ENCODE data around the gene CAMTA1.
"Not testable (repeated sequence)": the region's sequence is repeated elsewhere in the genome, so short reads cannot be mapped to it uniquely, and the experiment has no call there.

The CAMTA1 gene

GRCh38 chr1:7583291-7584096, 798.2 kb downstream of the CAMTA1 start:
- no peak for DNase-seq (ENCODE audit: low read depth in 2 of 2)

GRCh38 chr1:7584157-7584556, 798.9 kb downstream of the CAMTA1 start:
- DNase-seq (ENCODE audit: low read depth in 2 of 2): no peak

DNA sequence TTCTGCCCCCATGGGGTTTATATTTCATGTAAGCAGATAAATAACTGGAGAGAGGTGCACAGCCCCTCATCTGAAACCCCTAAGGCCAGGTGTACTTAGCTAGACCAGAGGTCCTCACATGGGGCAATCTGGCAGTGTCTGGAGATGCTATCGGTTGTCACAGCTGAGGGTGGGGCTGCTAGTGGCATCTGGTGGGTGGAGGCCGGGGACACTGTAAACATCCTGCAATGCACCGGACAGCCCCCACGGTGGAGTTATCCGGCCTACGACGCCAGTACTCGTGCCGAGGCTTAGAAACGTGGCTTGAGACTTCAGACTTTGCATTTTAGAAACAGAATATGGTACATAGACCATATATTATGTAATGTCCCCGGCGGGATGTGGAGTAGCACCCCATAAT, 799.4 kb downstream of the CAMTA1 start:
- no peak for DNase-seq (ENCODE audit: low read depth in 2 of 2)

DNA sequence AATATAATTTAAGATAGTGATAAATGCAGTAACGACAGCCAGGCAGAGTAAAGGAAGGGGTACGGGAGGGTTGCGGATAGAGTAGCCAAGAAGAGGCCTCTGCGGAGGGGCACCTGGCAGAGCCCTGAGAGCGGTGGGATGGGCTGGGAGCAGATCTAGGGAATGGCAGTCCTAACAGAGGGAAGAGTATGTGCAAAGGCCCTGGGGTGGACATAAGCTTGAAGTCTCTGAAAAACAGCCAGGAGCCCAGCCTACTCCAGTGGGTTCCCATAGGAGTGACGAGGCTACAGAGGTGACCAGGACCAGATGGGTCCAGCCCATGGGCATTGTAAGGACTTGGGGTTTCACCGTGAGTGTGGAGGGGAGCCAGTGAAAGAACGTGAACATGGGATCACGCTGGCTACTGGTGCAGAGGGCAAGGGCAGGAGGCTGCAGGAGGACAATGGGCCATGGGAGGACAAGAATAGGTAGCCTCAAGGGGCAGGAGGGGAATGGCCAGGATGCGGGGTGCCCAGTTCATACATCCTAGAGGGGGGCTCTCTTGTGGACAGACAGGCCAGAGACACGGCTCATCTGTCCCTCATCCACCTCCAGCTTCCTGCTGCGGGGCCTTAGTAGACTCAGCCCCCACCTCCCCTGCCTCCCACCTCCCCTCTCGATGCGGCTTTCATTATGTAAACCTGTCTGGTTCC, 800.1 kb downstream of the CAMTA1 start:
- no peak for DNase-seq (ENCODE audit: low read depth in 2 of 2)

DNA sequence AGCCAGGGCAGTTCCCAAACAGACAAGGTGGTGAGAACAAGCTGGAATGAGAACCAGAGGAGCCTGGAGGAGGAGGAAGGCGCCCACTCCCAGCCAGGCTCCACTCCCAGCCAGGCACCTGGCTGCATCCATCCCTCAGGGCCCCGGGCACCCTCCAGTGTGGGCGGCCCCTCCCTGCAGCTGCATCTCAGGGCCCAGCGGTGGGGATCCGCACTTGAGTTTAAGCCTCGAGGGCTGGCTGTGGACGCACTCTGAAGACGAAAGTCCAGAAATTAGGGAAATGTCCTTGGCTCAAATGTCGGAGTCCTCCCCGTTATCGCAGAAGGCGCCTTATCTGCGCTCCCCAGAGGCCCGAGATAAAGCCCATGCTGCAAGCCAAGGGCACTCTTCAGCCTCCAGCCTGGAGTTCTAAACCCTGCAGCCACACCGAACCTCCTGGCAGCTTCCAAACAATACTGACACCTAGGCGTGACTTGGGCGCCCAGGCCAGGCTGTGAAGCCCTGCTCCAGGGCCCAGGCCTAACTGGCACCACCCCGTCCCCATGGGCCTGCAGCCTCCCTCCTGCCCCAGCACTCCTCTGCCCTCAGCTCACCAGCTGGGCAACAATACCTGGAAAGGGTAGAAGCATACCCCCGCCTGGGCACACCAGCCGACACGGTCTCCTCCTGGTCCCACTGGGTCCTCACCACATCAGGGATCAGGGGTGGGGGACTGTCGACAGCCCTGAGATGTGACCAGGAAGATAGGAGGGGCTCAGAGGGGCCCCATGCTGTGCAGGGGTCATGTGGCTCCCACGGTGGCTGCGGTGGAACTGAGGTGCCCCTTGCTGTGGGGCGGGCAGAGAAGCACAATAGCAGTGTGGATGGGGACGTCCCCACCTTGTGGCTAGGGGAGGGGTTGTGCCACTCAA, 801.0 kb downstream of the CAMTA1 start:
- DNase-seq (ENCODE audit: low read depth in 2 of 2): no peak

DNA sequence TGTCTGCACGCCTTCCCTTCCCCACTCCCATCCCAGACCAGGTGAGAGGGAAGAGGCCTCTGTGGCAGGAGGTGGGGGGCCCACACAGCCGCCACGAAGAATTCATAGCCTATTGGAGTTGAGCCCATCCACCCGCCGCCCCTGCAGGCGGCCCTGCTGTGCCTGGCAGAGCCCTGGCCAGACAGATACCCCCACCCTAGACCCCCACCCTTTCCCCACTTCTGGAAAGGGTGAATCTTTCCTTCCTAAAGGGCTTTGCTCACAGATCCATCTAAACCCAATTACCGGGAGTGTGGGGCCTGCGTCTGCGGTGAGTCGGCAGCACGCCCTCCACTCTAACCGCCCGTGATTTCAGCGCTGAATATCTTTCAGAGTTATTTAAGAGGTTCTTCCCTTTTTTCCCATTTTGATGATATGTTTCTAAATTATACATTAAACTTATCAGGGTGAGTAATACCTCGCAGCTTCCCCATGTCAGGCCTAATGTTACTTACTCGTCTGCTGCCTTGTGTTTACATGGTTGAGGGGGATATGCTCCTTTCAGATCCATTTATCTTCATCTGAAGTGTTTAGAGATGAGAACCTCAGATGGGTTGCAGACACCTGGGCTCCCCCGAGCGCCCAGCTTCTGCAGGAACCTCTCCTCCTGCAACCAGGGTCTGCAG, 802.0 kb downstream of the CAMTA1 start:
- no peak for DNase-seq (ENCODE audit: low read depth in 2 of 2)

DNA sequence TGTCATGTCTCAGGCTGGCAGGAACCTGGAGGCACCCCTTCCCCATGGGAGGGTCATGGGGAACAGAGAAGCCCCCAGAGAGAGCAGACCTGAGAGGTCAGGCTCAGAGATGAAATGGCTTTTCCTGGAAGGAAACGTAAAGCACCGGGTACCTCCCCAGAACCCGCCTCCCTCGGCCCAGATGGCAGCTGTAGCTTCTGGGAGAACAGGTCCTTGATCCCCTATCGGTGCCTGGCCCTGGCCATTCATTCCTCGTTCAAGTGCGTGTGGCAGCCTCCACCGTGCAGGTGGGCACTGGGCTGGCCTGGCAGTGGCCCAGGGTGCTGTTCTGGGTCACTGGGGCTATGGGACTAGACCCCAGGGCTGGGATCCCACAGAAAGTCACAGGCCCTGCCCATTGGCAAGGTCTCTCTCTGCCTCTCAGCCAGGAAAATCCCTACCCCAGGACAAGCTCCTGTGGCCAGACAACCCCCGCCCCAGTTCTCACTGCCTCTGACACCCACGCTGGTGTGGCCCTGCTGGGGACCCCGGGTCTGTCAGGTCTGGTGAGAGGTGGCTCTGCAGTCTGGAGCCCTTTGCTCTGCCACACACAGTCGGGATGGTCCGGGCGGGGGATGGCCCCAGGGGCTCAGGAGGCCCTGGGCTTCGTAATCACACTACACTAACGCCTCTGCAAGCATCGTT, 802.7 kb downstream of the CAMTA1 start:
- DNase-seq (ENCODE audit: low read depth in 2 of 2): no peak

DNA sequence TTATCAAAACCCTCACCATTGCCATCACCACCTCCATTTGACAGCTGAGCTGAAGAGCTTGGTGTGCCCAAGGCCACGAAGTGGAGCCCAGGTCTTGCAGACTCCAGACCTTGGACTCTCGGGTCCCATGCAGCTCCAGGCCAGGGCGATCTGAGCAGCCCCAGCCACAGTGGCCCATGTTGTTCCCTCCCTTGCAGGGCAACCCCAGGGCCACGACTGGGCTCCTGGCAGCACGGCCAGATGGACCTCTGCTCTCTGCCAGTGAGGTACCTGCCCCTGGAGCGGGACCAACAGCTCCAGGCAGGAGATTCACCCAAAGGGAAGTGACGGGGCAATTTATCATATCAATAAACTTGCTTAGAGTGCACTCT, 803.2 kb downstream of the CAMTA1 start:
- no peak for DNase-seq (ENCODE audit: low read depth in 2 of 2)

DNA sequence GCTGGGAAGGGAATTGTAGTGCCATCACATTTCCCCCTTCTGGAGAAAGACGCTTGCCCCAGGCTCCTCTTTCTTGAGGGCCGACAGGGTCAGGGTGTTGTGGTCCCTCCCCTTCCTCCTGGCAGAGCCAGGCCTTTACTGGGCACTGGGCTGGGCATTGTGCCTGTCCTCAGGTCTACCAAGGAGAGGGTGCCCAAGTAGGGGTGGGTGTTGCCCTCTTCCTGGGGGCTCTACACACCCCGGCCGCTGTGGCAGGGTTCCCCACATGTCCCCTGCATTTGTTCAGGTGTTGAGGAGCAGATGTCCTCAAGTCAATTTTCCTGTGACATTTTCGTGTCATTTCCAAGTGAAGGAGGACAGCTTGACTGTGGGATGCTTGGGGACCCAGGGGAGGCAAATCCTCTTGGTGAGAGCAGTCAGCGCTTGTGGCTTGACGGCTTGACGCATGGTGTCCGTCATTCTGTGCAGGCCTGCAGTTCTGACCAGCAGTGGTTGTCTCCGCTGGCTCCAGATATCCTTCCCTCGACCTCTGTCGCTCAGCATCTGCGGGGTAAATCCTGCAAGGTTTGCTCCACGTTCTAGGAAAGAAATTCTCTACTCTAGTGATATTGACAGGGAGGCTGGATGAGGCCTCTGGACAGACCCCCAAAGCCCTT, 804.0 kb downstream of the CAMTA1 start:
- DNase-seq (ENCODE audit: low read depth in 2 of 2): no peak

GRCh38 chr1:7589774-7590425, 804.6 kb downstream of the CAMTA1 start:
- no peak for DNase-seq (ENCODE audit: low read depth in 2 of 2)

- no peak for DNase-seq (ENCODE audit: low read depth in 2 of 2)
Observed at GRCh38 chr1:7590426-7590790, 805.2 kb downstream of the CAMTA1 start.

- no peak for DNase-seq (ENCODE audit: low read depth in 2 of 2)
Observed at GRCh38 chr1:7591565-7591964, 806.3 kb downstream of the CAMTA1 start.

DNA sequence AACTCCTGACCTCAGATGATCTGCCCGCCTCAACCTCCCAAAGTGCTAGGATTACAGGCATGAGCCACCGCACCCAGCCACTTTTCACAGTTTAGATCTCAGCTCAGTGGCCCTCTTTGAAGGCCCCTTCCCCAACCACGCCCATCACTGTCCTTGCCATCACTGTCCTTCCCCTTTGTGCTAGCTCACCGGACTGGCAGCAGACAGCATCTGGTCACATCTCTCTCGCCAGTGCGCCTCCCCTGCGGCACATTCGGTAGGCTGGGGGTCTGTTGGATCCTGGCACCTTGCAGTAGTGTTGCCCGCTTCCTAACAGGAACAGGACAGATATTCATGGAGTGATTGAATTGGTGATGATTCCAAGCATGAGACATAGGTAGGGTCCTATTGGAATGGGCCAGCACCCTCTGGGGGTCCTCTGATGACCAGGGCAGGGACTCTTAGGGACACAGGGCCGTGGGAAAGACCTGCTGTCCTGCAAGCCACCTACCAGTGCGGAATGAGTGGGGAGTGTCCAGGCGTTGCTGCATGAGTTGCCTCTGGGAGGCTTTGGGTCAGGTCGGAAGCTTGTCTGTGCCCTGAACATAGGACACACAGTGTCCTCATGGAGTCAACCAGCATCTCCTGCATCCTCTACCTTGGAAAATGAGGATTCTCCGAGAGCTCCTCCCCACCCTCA, 807.0 kb downstream of the CAMTA1 start:
- no peak for DNase-seq (ENCODE audit: low read depth in 2 of 2)

- DNase-seq (ENCODE audit: low read depth in 2 of 2): no peak
Observed at GRCh38 chr1:7594002-7594713, 808.9 kb downstream of the CAMTA1 start.

DNA sequence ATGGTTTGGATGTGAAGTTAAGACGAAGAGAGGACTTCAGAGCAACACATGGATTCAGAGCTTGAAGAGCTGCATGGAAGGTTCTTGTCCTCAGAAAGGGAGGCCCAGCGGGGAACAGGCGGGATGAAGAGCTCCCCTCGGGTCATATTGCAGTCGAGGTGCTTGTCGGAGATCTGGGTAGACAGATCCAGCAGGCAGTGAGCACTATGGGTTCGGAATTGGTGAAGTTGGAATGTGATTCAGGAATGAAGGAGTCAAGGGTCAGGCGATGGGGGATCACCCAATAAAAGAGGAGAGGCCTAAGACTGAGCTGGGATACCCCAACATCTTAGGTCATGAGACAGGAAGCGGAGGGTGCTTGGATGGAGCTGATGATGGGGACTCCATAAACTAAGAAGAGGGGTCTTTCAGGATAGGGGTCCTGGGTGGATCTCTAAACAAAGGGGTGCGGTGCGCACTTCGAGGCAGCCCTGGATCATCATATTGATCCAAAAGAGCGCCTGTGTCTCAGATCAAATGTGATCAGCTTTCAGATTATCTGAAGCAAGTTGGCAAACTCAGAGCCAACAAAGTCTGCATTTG, 809.6 kb downstream of the CAMTA1 start:
- DNase-seq (ENCODE audit: low read depth in 2 of 2): no peak

DNA sequence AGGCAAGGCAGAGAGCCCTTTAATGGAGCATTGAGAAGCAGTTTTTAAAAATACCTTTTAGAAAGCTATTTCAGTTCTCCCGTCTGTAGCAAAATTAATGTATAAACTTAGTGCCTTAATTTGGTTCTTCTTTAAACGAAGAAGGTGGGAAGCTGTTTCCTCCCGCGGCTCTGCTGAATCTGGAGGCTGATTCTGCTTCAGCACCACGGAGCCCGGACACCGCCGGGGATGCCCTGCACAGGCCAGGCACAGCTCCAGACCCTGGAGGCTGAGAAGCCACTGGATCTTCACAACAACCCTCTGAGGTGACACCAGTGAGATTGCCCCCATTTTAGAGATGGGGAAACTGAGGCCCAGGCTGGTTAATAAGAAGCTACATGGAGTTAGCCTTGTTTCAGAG, 810.1 kb downstream of the CAMTA1 start:
- DNase-seq (ENCODE audit: low read depth in 2 of 2): no peak

DNA sequence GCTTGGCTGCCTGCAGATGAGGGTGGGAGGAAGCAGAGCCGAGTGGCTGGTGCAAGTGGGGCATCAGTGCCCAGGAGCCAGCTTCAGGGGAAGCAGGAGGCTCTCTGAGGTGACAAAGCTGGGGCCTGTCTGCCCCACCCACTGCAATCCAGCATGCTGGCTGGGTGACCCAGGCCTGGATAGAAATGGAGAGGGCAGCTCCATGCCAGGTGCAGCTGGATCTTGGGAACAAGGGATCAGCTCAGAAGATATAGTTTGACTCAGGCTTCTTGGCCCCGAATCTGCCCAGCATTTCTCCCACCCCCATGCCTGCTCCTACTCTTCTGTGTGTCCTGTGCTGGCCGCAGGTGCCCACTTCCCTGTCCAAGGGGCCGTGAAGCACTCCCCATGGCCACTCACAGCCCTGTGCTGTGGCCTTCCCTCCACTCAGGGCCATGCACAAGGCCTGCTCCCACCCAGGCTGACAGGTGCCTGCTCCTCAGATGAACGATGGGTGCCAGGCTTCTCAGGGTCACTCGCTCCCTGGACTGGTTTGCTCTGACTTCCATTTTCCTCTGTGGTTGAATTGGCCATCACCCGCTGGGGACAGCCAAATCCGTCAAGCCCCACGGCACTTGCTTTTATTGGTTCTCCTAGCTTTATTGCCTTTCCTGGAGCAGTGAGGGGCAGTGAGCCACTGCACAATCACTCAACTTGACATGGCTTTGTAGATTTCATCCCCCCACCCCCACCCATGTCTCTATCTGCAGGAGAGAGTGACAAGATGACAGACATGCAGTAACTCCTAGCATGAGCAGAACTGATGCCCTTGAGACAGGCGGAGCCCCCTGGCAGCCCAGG, 811.1 kb downstream of the CAMTA1 start:
- no peak for DNase-seq (ENCODE audit: low read depth in 2 of 2)

- DNase-seq (ENCODE audit: low read depth in 2 of 2): not testable (repeated sequence)
Observed at GRCh38 chr1:7598058-7598457, 812.8 kb downstream of the CAMTA1 start.
